DOHH2 (cell line): ENCODE measurements around the gene IFNL4.

Experiments used
- H3F3A ChIP-seq: fragments of 200-600 bp; sonication (generic), shearing (Covaris generic); 2 replicates; pipeline ENCODE4 v1.6.0; 2016; ENCODE audit warnings: antibody characterized with exemption, mild to moderate bottlenecking; ENCODE audit not compliant: control insufficient read depth, insufficient read depth
- H3K27ac ChIP-seq: fragments of 200-600 bp; sonication (generic); 2 replicates; pipeline ENCODE4 v1.5.1; 2014; ENCODE audit warnings: low read depth, mild to moderate bottlenecking, low read length, moderate library complexity
- H3K27me3 ChIP-seq: fragments of 200-600 bp; sonication (generic); 2 replicates; pipeline ENCODE4 v1.6.1; 2014; ENCODE audit warnings: mild to moderate bottlenecking, low read length, mixed read lengths; ENCODE audit not compliant: control insufficient read depth
- H3K36me3 ChIP-seq: fragments of 200-600 bp; sonication (generic); 2 replicates; pipeline ENCODE4 v1.6.1; 2014; ENCODE audit warnings: mild to moderate bottlenecking, low read length, moderate library complexity, mixed read lengths; ENCODE audit not compliant: control insufficient read depth
- H3K4me1 ChIP-seq: fragments of 200-600 bp; sonication (generic); 2 replicates; pipeline ENCODE4 v1.6.1; 2014; ENCODE audit warnings: mild to moderate bottlenecking, low read length, mixed read lengths; ENCODE audit not compliant: control insufficient read depth
- H3K4me2 ChIP-seq: fragments of 200-600 bp; sonication (generic); 2 replicates; pipeline ENCODE4 v1.6.0; 2014; ENCODE audit warnings: mild to moderate bottlenecking, low read length, moderate library complexity
- H3K4me3 ChIP-seq: fragments of 200-600 bp; sonication (generic); 2 replicates; pipeline ENCODE4 v1.5.1; 2014; ENCODE audit warnings: mild to moderate bottlenecking, low read length, mixed read lengths
- H3K79me2 ChIP-seq: fragments of 200-600 bp; sonication (generic); 2 replicates; pipeline ENCODE4 v1.6.1; 2014; ENCODE audit warnings: mild to moderate bottlenecking, low read length, mixed read lengths; ENCODE audit not compliant: control insufficient read depth
- H3K9me2 ChIP-seq: fragments of 200-600 bp; sonication (generic); replicated peaks from 2 replicates; pipeline ENCODE4 v1.6.1; 2014; ENCODE audit warnings: mild to moderate bottlenecking, low read length, mixed read lengths; ENCODE audit not compliant: control insufficient read depth
- H3K9me3 ChIP-seq: fragments of 200-600 bp; sonication (generic); 2 replicates; pipeline ENCODE4 v1.6.1; 2014; ENCODE audit warnings: antibody characterized with exemption, low read length, mixed read lengths; ENCODE audit not compliant: control insufficient read depth, insufficient read depth
- H4K20me1 ChIP-seq: fragments of 200-600 bp; sonication (generic); 2 replicates; pipeline ENCODE4 v1.6.0; 2014; ENCODE audit warnings: low read depth, mild to moderate bottlenecking, antibody characterized with exemption, low read length, moderate library complexity; ENCODE audit not compliant: control insufficient read depth, insufficient read depth
- CTCF ChIP-seq: fragments of 200-600 bp; sonication (generic); IDR thresholded peaks from one replicate; pipeline ENCODE4 v1.5.1; 2014; ENCODE audit warnings: antibody characterized with exemption, mild to moderate bottlenecking, low read depth, low read length; ENCODE audit not compliant: poor library complexity, severe bottlenecking
- EZH2phosphoT487 ChIP-seq: fragments of 200-600 bp; sonication (generic); IDR thresholded peaks from 2 replicates; pipeline ENCODE4 v1.6.1; 2017; ENCODE audit warnings: borderline replicate concordance, mild to moderate bottlenecking, antibody characterized with exemption, low read length, moderate library complexity, mixed read lengths

IFNL4 gene

GRCh38 chr19:39296055-39296645 lies 47.5 kb upstream of the IFNL4 start, which contains the start of gene IFNL1:
TSS of gene IFNL1 (plus strand) at chr19:39296407. CDS start at chr19:39296422, 15 bp downstream.
- no peak for TF ChIP-seq EZH2phosphoT487
- no peak for TF ChIP-seq CTCF
- H3K9me3 ChIP-seq = no peaks in the 10 kb centered on the region
- no peaks in the 10 kb centered on the region for H3K36me3 ChIP-seq
- H3K27ac ChIP-seq = no peak within 1 kb of the TSS
- H3F3A ChIP-seq = no peaks in the 10 kb centered on the region
- no peaks in the 10 kb centered on the region for H4K20me1 ChIP-seq
- H3K4me3 ChIP-seq = no peak within 1 kb of the TSS
- no peaks in the 10 kb centered on the region for H3K79me2 ChIP-seq
- no peaks in the 10 kb centered on the region for H3K9me2 ChIP-seq
- H3K4me2 ChIP-seq = no peak within 1 kb of the TSS
- peaks cover 5% of the 10 kb centered on the region; the same call in 1 of the 2 replicates for H3K27me3 ChIP-seq
- H3K4me1 ChIP-seq = no peaks in the 10 kb centered on the region

GRCh38 chr19:39293394-39293793 lies 44.7 kb upstream of the IFNL4 start:
- TF ChIP-seq CTCF (no peak), EZH2phosphoT487 (no peak)
- Histone ChIP-seq H3K79me2 (no peaks in the 10 kb centered on the region), H3F3A (no peaks in the 10 kb centered on the region), H3K9me2 (no peaks in the 10 kb centered on the region), H3K4me2 (no peak overlapping the region), H3K36me3 (no peaks in the 10 kb centered on the region), H3K4me1 (no peaks in the 10 kb centered on the region), H3K9me3 (no peaks in the 10 kb centered on the region), H3K27me3 (peaks cover 8% of the 10 kb centered on the region), H4K20me1 (no peaks in the 10 kb centered on the region), H3K27ac (no peak overlapping the region), H3K4me3 (no peak overlapping the region)

- TF ChIP-seq CTCF (no peak), EZH2phosphoT487 (no peak)
- no peak overlapping the region for H3K4me2 ChIP-seq
- no peaks in the 10 kb centered on the region for H3K9me2 ChIP-seq
- no peaks in the 10 kb centered on the region for H3F3A ChIP-seq
- no peaks in the 10 kb centered on the region for H3K9me3 ChIP-seq
- H3K79me2 ChIP-seq = no peaks in the 10 kb centered on the region
- no peaks in the 10 kb centered on the region for H4K20me1 ChIP-seq
- no peak overlapping the region for H3K27ac ChIP-seq
- H3K4me3 ChIP-seq = no peak overlapping the region
- H3K4me1 ChIP-seq = no peaks in the 10 kb centered on the region
- H3K36me3 ChIP-seq = no peaks in the 10 kb centered on the region
- 0 out of 2 replicates have a peak, but pooled peaks cover 5% of the 10 kb centered on the region for H3K27me3 ChIP-seq
Observed at GRCh38 chr19:39284032-39284431, 35.4 kb upstream of the IFNL4 start.
